HG03439 (cell line): Measurements from ENCODE around the gene DNAAF5.
"Not testable (repeated sequence)": the region's sequence is repeated elsewhere in the genome, so short reads cannot be mapped to it uniquely, and the experiment has no call there.

Experiments used
- ATAC-seq: cut with Tn5 transposase; IDR thresholded peaks from one replicate; pipeline ENCODE4 v1.9.1; 2021; ENCODE audit warnings: mild to moderate bottlenecking, moderate library complexity; ENCODE audit not compliant: unreplicated experiment

Gene DNAAF5

DNA sequence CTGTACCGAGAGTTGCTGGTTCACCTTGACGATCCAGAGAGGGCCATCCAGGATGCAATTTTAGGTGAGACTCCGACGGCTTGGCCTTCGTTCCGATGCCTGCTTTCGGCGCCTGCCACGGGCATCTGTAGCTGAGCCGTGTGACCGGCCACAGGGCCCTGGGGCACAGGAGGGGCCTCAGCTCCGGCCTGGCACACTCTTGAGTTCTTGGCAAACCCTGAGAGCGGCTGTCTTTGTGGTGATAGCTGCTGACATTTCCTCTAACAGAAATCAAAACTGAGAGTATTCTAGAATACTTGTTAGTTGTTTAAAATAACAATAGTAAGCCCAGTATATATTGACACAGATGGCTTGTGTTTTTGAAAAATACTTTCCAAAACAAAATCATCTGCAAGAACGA lies 53.6 kb downstream of the DNAAF5 start:
- ATAC-seq = no peak

DNA sequence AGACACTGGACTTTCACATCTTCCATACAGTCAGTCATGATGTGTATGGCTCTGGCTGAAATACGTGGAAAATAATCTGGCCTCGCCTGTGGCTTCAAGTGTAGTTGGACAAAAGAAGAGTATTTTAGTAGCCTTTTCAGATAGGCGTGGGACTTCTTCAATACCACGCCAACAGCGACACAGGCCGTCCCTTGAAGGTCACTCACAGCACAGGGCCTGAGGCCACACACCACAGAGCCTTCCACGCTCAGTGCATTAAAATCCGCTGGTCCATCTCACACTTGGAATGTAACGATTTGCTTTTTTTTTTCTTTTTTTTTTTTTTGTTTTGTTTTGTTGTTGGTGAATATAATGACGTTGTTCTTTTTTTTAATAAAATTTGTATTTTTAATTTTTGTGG lies 54.0 kb downstream of the DNAAF5 start:
- no peak for ATAC-seq

DNA sequence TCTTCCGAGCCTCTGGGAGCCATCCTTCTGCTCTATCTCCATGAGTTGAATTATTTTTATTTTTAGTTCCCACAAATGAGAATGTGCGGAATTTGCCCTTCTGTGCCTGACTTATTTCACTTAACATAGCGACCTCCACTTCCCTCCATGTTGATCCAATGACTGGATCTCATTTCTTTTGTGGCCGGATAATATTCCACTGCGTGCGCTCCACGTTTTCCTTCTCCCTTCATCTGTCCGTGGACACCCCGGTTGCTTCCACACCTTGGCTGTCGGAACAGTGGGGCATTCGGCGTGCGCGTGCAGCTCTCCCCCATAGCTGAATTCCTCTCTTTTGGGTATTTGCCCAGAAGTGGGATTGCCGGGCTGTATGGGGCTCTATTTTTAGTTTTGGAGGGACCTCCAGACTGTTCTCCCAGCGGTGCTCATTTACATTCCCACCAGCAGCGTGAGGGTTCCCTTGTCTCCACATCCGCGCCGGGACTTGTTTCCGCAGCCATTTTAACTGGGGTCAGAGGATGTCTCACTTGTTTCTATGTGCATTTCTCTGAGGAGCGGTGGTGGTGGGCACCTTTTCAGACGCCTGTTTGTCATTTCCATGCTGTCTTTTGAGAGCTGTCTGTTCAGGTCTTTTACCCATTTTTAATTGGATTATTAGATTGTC lies 54.8 kb downstream of the DNAAF5 start:
- no peak for ATAC-seq

DNA sequence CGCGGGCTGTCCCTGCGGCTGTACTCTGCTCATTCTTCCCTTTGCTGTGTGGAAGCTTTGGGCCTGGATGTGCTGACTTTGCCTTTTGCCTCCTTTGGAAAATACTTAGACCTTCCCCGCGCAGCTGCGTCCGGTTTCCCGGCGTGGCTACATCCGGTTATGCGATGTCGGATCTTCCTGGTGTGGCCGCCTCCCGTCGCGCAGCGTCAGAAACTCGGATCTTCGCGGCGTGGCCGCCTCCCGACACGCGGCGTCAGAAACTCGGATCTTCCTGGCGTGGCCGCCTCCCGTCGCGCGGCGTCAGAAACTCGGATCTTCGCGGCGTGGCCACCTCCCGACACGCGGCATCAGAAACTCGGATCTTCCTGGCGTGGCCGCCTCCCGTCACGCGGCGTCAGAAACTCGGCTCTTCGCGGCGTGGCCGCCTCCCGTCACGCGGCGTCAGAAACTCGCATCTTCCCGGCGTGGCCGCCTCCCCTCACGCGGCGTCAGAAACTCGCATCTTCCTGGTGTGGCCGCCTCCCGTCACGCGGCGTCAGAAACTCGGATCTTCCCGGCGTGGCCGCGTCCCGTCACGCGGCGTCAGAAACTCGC lies 55.5 kb downstream of the DNAAF5 start:
- ATAC-seq = no peak

DNA sequence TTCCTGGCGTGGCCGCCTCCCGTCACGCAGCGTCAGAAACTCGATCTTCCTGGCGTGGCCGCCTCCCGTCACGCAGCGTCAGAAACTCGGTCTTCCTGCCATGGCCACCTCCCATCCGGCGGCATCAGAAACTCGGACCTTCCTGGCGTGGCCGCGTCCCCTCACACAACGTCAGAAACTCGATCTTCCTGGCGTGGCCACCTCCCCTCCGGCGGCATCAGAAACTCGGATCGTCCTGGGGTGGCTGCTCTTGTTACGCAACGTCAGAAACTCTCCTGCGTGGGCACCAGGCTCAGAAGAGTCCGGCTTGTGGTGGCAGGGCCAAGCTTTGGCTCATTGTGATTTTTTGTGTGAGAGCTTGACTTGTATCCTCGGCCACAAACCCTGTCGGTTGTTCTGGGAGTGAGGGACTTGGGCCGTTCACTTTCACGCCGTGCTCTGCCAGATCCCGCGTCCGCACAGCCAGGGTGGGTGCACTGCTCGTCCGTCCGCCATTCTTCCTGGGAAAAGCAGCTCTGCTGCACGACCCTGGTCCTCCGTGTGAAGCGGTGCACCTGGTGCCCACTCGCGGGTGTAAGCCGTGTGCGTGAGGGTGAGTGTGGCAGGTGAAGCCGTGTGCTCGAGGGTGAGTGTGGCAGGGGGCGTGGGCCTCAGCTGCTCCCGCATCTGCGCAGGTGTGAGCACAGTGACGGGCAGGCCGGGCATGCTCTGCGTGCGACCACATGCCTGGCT lies 56.4 kb downstream of the DNAAF5 start:
- no peak for ATAC-seq

DNA sequence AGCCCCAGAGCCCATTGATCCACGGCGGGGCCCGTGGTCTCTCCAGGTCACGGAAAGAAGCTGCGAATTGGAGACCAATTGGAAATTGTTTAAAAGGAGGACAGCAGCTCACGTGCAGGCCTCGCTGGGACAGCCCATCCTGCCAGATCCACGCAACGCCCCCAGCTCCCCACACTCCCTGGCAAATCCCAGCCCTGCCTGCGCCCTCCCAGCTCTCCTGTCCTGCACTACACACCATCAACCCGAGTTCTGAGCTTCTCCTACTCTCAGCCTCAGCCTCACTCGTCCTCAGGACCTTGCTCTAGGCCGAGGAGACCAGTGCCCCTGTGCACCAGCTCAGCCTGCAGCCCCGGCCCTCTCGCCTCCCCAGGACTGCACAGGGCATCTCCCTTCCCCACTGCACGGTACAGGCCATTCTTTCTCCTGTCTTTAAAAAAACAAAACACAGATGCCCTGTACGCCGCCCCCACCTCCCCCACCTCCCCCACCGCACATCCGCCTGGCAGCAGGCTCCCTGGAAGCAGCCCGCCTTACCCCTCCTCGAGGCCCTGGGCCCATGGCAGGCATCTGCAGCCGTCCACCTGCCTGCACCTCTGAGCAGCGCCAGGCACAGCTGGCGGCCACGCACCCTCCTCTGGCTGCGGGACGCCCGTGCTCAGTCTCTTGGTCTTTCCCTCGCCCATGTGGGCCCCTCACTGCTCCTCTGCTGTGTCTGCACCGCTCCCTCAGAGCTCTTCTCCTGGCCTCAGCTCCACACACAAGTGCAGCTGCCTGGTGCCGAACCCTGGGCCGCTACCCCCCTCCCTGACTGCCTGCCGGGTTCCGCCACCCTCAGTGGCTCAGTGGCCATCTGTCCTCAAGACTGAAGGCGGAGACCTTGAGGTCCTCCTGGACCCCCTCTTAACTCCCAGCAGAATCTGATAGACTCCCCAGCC lies 57.3 kb downstream of the DNAAF5 start:
- ATAC-seq = no peak

DNA sequence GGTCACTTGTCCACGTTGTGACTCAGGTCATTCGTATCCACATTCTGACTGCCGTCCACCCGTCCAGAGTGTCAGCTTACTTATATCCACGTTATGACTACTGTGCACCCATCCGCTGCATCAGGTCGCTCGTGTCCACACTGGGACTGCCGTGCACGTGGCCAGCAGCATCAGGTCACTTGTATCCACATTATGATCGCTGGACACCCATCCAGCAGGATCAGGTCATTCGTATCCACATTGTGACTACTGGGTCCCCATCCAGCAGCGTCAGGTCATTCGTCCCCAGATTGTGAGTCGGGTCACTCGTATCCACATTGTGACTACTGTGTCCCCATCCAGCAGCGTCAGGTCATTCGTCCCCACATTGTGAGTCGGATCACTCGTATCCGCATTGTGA lies 58.5 kb downstream of the DNAAF5 start:
- ATAC-seq = no peak

DNA sequence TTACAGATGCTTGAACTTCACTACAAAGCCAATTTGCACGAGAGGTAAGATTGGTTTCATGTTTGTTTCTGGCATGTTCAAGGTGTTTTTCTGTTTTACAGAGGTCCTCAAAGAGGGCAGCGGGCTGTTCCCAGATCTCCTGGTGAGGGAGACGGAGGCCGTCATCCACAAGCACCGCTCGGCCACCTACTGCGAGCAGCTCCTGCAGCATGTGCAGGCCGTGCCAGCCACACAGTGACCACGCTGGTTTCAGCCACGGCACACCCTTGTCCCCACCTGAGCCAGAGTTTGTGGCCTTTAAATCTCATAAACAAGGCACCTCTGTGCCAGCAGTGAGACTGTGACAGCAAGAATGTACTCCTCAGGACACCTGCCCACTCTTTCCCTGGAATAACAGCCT lies 58.9 kb downstream of the DNAAF5 start:
- ATAC-seq = no peak

DNA sequence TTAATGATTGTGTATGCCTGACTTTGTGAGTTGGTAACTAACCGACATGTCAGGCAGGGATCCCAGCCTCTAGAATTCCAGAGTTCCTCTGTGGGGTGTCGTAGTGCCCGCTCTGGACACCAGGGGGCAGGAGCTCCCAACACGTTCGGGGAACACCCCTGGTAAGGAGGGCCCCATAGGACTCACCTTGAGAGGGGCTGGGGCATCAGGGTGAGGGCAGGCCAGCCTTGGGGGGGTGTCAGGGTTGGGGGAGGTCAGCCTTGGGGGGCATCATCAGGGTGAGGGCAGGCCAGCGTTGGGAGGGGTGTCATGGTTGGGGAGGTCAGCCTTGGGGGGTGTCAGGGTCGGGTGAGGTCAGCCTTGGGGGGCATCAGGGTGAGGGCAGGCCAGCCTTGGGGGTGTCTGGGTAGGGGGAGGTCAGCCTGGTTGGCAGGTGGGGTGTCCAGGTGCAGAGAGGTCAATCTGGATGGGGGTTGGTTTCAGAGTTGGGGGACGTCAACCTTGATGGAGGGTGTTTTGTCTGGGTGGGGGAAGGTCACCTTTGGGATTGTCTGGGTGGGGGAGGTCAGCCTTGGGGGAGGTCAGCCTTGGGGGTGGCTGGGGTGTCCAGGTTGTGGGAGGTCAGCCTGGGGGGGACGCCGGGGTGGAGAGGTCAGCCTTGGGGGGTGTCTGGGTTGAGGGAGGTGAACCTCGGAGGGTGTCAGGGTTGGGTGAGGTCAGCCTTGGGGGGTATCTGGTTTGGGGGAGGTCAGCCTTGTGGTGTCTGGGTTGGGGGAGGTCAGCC lies 60.2 kb downstream of the DNAAF5 start:
- no peak for ATAC-seq

DNA sequence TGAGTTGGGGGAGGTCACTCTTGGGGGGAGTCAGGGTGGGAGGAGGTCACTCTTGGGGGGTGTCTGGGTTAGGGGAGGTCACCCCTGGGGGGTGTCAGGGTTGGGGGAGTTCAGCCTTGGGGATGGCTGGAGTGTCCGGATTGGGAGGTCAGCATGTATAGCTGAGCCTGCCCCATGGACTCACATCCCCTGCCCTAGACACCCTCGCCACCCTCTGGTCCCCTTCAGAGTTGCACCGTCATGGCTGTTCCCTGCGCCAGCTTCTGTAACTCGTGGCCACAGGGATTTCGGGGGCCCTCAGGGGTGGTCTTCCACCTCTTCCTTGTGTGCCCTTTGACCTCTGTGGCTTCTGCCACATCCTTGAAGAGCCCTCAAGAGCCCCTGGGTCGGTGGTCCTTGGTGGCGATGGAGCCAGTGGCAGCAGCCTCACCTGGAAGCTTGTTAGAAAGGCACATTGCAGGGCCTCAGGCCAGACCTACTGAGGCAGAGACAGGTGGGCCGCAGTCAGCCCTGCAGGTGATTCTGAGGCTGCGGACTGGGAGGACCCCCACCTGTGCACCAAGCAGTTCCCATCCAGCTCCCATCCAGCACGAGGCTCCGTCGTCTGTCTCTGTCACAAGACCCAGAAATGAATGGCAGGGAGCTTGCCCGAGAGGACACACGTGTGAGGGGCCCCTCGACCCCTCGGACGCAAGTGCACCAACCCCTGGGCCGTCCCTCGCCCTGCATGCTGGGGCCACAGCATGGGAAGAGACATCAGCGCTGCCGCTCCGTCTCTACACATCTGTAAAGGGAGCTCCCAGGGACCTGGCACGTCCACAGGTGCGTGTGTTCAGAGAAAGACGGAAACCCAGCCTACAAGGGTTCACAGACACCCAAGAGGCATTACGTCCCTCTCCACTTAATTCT lies 61.1 kb downstream of the DNAAF5 start:
- no peak for ATAC-seq

DNA sequence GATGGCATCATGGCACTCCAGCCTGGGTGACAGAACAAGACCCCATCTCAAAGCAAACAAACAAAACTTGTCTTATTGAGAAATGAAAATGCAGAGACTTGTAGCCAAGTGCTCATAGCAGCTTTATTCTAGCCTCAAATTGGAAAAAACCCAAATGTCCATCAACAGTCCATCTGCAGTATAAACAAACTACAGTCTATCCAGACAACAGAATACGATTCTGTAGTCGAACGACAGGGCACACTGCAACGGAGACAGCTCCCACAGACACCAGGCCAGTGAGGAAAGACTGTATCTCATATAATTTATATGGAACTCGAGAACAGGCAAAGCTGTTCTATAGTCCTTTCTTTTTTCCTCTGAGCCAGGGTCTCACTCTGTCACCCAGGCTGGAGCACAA lies 65.0 kb downstream of the DNAAF5 start:
- ATAC-seq = no peak

DNA sequence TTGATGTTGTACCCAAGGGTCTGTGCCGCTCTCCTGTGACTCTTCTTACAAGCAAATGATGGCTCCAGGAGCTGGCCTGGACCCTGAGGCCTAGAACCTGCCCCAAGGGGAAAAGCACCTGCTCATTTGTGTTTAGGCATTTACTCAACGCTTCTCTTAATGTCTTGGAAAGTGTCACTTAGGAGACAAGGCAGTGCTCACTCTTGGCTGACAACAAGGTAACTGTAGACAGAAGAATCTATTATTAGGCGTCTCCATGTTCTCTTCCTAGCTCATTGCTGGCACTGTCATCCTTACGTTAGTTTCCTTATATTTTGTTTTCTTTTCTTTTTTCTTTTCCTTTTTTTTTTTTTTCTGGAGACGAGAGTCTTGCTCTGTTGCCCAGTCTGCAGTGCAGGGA lies 67.7 kb downstream of the DNAAF5 start:
- no peak for ATAC-seq

DNA sequence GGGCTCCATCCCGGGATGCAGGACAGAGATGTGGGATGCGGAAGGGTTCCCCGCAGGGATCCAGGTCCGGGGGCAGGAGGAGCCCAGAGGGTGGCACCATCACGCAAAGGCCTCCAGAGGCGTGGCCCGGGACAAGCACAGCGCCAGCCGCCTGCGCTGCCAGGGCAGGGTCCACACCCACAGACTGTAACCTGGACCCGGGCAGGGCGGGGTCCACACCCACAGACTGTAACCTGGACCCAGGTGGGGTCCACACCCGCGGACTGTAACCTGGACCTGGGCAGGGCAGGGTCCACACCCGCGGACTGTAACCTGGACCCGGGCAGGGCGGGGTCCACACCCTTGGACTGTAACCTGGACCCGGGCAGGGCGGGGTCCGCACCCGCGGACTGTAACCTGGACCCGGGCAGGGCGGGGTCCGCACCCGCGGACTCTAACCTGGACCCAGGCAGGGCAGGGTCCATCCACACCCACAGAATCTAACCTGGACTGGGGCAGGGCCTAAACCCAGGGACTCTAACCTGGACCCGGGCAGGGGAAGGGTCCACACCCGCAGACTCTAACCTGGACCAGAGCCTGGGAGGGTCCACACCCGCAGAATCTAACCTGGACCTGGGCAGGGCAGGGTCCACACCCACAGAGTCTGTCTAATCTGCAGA lies 68.3 kb downstream of the DNAAF5 start:
- no peak for ATAC-seq

DNA sequence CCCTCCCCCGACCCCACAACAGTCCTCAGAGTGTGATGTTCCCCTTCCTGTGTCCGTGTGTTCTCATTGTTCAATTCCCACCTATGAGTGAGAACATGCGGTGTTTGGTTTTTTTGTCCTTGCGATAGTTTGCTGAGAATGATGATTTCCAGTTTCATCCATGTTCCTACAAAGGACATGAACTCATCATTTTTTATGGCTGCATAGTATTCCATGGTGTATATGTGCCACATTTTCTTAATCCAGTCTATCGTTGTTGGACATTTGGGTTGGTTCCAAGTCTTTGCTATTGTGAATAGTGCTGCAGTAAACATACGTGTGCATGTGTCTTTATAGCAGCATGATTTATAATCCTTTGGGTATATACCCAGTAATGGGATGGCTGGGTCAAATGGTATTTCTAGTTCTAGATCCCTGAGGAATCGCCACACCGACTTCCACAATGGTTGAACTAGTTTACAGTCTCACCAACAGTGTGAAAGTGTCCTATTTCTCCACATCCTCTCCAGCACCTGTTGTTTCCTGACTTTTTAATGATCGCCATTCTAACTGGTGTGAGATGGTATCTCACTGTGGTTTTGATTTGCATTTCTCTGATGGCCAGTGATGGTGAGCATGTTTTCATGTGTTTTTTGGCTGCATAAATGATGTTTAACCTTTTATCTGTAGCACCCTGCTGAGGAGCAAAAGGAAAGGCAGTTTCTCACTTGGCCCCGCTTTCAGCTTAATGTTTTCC lies 70.1 kb downstream of the DNAAF5 start:
- not testable (repeated sequence) for ATAC-seq

DNA sequence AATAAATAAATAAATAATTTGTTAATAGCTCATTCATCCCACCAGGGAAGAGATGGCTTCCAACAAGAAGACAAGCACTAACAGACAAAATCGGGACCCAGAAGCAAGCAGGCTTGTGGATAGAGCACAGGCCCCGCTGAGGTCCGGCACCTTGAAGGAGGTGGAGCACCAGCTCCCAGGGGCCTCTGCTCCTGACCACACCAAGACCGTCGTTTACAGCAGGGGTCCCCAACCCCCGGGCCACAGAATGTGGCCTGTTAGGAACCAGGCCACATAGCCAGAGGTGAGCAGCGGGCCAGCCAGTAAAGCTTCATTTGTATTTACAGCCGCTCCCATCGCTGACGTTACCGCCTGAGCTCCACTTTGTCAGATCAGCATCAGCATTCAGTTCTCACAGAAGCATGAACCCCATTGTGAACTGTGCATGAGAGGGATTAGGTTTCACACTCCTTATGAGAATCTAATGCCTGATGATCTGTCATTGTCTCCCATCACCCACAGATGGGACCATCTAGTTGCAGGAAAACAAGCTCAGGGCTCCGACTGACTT lies 72.5 kb downstream of the DNAAF5 start:
- ATAC-seq = no peak

DNA sequence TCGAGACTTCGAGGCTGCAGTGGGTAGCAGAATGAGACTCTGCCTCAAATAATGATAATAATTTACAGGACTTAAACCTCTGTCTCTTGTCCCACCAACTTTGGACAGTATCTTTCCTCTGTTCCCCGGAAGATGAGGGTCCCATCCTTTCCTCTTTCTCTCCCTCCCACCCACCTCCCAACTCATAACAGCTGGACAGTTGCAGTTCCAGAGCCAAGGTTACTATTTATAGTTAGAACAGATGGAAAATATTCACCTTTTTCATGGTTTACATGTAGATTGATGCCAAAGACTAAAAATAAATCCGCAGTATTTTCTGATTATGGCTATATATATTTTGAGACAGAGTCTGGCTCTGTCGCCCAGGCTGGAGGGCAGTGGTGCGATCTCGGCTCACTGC lies 74.2 kb downstream of the DNAAF5 start:
- ATAC-seq = no peak

DNA sequence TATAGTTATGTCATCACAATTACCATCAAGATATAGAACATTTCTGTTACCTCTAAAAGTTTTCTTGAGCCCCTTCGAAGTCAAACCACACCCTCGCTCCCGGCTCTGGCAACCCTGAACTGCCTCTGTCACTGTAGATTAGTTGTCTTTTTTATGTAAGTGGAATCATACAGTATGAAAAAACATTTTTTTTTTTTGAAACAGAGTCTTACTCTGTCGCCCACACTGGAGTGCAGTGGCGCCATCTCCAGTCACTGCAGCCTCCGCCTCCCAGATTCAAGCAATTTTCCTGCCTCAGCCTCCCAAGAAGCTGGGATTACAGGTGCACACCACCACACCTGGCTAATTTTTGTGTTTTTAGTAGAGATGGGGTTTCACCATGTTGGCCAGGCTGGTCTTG lies 74.9 kb downstream of the DNAAF5 start:
- not testable (repeated sequence) for ATAC-seq

DNA sequence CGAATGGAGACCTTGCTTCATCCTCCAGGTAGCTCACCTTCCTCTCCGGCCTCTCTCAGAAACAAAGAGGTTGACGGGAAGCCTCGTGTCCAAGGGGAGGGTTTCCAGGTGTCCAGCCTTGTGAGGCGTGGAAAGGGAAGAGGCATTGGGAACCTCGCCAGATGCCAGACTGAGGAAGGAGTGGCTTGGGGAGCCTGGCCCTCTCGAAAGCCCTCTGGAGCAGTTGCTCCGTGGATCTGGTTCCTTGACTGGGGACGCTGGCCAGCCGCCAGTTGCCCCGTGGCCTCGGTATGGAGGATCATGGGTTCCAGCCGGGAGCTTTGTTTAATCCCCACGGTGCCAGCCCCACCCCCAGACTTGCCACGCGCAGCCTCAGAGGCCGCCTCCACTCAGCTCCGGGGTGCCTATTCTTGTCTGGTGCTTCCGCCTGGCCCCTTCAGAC lies 75.5 kb downstream of the DNAAF5 start:
- ATAC-seq = no peak
